Measurements from ENCODE around the gene GPR137. TPM values are rescaled to one million over a fixed set of nuclear protein-coding genes. Genes with fewer than 3 reads are reported as not detected.

GPR137 gene
- total and polyA plus RNA-seq, 9 of the 15 experiments (the other 6 are each of a cell fraction or from before 2014, with no cell fraction given) = 0.32 to 26.7 (median 10.7) TPM

GRCh38 chr11:64317961-64318765 lies 32.5 kb downstream of the GPR137 start, which contains the start of gene PRDX5 (continued):
- TF ChIP-seq NKRF (IDR thresholded peaks at IDR 0.05; ENCODE audit: borderline replicate concordance) = peak; percentile 72
- TF ChIP-seq ARID2 (IDR thresholded peaks at IDR 0.05) = peak; percentile 76
- peak in 2 of 3 experiments; percentile 52 to 54 for TF ChIP-seq YY1 (IDR thresholded peaks at IDR 0.05; ENCODE audit: borderline replicate concordance in 1 of 3, control insufficient read depth in 1 of 3, extremely low read depth in 1 of 3, insufficient read depth in 3 of 3, insufficient read length in 1 of 3, insufficient replicate concordance in 2 of 3, low read depth in 1 of 3, low read length in 2 of 3)
- TF ChIP-seq ATF1 (CRISPR knock-in tag; IDR thresholded peaks at IDR 0.05) = no peak
- peak; percentile 50 for TF ChIP-seq ATF1 (tag; IDR thresholded peaks at IDR 0.05)
- no peak for TF ChIP-seq NR2C2 (CRISPR knock-in tag; IDR thresholded peaks at IDR 0.05)
- TF ChIP-seq NR2C2 (tag; IDR thresholded peaks at IDR 0.05) = peak; percentile 25; the same call in 1 of the 2 replicates
- no peak for TF ChIP-seq ZNF586 (CRISPR knock-in tag; conservative IDR thresholded peaks at IDR 0.05)
- TF ChIP-seq FOXJ2 (tag; IDR thresholded peaks at IDR 0.05) = 0 out of 2 replicates have a peak, but pooled peaks have one; percentile 13
- TF ChIP-seq CTCF (IDR thresholded peaks at IDR 0.05 in 2 of 3, conservative IDR thresholded peaks at IDR 0.05 in 1 of 3; ENCODE audit: insufficient read depth in 2 of 3, low read depth in 1 of 3, low read length in 3 of 3) = peak; percentile 65 to 96 (median 94)
- TF ChIP-seq LARP7 (IDR thresholded peaks at IDR 0.05) = 0 out of 2 replicates have a peak, but pooled peaks have one; percentile 86
- TF ChIP-seq ZNF282 (CRISPR knock-in tag; IDR thresholded peaks at IDR 0.05) = peak; percentile 58; the same call in 1 of the 2 replicates
- TF ChIP-seq MEIS2 (IDR thresholded peaks at IDR 0.05; ENCODE audit: partially characterized antibody) = peak; percentile 89
- no peak for TF ChIP-seq KDM2B (CRISPR knock-in tag; IDR thresholded peaks at IDR 0.05)
- TF ChIP-seq CREM (IDR thresholded peaks at IDR 0.05; ENCODE audit: low read depth) = peak; percentile 62
- peak; percentile 89 for TF ChIP-seq CEBPB (tag; IDR thresholded peaks at IDR 0.05)
- TF ChIP-seq FUS (optimal IDR thresholded peaks at IDR 0.05; ENCODE audit: low read depth, low read length) = peak; percentile 26
- no peak for TF ChIP-seq OTX1 (CRISPR knock-in tag; IDR thresholded peaks at IDR 0.05)
- no peak for TF ChIP-seq CCAR2 (IDR thresholded peaks at IDR 0.05; ENCODE audit: low read depth, low read length)
- peak; percentile 88; the same call in 1 of the 2 replicates for TF ChIP-seq KAT7 (CRISPR knock-in tag; IDR thresholded peaks at IDR 0.05; ENCODE audit: borderline replicate concordance)
- TF ChIP-seq CREB3L1 (IDR thresholded peaks at IDR 0.05; ENCODE audit: borderline replicate concordance, low read depth) = peak; percentile 83
- TF ChIP-seq ELF1 (tag; IDR thresholded peaks at IDR 0.05) = peak; percentile 77; the same call in 1 of the 2 replicates
- TF ChIP-seq HMGN3 (IDR thresholded peaks at IDR 0.05; ENCODE audit: borderline replicate concordance, extremely low read depth, insufficient read length, low read depth, low read length) = peak; percentile 87
